Measurements from ENCODE around the gene B4GALNT4.
"Not testable (repeated sequence)": the region's sequence is repeated elsewhere in the genome, so short reads cannot be mapped to it uniquely, and the experiment has no call there.

The B4GALNT4 gene, protein sequence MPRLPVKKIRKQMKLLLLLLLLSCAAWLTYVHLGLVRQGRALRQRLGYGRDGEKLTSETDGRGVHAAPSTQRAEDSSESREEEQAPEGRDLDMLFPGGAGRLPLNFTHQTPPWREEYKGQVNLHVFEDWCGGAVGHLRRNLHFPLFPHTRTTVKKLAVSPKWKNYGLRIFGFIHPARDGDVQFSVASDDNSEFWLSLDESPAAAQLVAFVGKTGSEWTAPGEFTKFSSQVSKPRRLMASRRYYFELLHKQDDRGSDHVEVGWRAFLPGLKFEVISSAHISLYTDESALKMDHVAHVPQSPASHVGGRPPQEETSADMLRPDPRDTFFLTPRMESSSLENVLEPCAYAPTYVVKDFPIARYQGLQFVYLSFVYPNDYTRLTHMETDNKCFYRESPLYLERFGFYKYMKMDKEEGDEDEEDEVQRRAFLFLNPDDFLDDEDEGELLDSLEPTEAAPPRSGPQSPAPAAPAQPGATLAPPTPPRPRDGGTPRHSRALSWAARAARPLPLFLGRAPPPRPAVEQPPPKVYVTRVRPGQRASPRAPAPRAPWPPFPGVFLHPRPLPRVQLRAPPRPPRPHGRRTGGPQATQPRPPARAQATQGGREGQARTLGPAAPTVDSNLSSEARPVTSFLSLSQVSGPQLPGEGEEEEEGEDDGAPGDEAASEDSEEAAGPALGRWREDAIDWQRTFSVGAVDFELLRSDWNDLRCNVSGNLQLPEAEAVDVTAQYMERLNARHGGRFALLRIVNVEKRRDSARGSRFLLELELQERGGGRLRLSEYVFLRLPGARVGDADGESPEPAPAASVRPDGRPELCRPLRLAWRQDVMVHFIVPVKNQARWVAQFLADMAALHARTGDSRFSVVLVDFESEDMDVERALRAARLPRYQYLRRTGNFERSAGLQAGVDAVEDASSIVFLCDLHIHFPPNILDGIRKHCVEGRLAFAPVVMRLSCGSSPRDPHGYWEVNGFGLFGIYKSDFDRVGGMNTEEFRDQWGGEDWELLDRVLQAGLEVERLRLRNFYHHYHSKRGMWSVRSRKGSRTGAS

DNA sequence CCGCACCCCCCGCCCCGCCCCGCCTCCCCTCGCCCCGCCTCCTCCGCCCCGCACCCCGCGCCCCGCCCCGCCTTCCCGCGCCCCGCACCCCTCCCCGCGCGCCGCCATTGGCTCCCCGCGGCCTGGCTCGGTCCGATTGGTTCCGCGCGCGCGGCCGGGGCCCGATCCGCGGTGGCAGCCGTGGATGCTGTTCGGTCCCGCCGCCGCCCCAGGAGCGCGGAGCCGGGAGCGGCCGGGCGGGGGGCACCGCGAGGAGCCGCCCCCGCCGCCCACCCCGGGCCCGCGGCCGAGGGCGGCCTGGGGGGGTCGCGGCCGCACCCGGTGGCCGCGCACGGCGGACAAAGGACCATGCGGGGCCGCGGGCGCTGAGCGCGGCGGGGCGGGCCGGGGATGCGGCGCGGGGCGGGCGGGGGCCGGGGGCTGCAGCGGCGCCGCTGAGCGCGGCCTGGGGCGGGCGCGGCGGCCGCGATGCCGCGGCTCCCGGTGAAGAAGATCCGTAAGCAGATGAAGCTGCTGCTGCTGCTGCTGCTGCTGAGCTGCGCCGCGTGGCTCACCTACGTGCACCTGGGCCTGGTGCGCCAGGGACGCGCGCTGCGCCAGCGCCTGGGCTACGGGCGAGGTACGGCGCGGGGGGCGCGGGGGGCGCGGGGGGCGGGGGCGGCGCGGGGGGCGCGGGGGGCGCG, at the start of gene B4GALNT4:
B4GALNT4 (plus strand) TSS at position 164 of the 683 bp plus-strand sequence; CDS start at position 469, 305 bp downstream.
- CTCF ChIA-PET = no interaction called here
- TF ChIP-seq CTBP1 (IDR thresholded peaks at IDR 0.05; ENCODE audit: borderline replicate concordance) (no peak), HDGF (IDR thresholded peaks at IDR 0.05; ENCODE audit: borderline replicate concordance) (no peak), ZNF384 (IDR thresholded peaks at IDR 0.05) (no peak), LEF1 (IDR thresholded peaks at IDR 0.05; ENCODE audit: borderline replicate concordance) (no peak), FOXK2 (IDR thresholded peaks at IDR 0.05) (no peak), ELF4 (IDR thresholded peaks at IDR 0.05) (no peak), TARDBP (IDR thresholded peaks at IDR 0.05) (no peak), L3MBTL2 (conservative IDR thresholded peaks at IDR 0.05) (no peak), FOXM1 (IDR thresholded peaks at IDR 0.05; ENCODE audit: borderline replicate concordance) (no peak), ARNT (IDR thresholded peaks at IDR 0.05) (no peak), BHLHE40 (IDR thresholded peaks at IDR 0.05; ENCODE audit: borderline replicate concordance) (no peak)
- TF ChIP-seq, protein P1, sequence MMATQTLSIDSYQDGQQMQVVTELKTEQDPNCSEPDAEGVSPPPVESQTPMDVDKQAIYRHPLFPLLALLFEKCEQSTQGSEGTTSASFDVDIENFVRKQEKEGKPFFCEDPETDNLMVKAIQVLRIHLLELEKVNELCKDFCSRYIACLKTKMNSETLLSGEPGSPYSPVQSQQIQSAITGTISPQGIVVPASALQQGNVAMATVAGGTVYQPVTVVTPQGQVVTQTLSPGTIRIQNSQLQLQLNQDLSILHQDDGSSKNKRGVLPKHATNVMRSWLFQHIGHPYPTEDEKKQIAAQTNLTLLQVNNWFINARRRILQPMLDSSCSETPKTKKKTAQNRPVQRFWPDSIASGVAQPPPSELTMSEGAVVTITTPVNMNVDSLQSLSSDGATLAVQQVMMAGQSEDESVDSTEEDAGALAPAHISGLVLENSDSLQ (IDR thresholded peaks at IDR 0.05) = no peak
- DNase-seq (ENCODE audit: extremely low spot score) = peak; percentile 52
- POLR2A ChIA-PET = interaction anchor here (1.0 to 1.9 kb wide), 2 partner anchors 14 to 79 kb away, joined by 3 to 6 read pairs; no protein-coding TSS in a partner anchor

DNA sequence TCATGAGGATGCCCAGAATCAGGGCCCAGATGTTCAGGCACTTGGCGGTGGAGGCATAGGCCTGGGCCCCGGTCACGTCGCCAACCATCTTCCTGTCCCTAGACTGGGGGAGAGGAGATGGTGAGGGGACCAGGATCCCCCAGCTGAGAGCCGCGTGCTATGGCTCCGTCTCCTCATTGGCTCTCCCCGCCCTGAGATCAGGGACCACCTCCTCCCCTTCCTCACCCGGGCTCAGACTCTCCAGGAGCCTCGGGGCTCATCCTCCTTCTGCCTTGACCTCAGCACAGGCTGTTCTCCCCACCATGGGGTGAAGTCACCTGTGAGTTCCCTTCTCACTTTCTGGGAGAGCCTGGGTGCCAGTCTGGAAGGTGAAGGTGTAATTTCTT, 49.4 kb upstream of the B4GALNT4 start:
- CTCF ChIA-PET; DNase-seq (ENCODE audit: extremely low spot score); POLR2A ChIA-PET: not testable (repeated sequence)

DNA sequence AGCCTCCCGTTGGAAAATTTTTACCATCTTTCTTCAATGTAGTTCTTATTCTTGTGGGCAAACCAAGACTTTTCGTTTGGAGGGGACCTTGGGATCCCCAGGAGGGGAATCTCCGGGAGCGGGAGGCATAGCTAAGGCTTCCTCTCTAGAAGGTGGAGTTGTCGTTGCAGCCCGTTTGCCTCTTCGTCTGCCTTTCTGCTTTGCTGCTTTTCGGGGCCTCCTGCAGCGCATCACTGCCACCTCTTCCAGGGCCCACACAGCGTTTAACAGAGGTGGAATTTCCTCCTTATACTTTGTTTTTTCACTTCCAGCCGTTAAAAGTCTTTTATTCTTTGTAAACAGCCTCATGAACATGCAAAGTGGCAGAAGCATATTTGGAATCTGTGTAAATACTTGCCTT, 45.1 kb upstream of the B4GALNT4 start:
- no peak for TF ChIP-seq FOXK2 (IDR thresholded peaks at IDR 0.05)
- no peak for TF ChIP-seq NFRKB (IDR thresholded peaks at IDR 0.05)
- no peak for TF ChIP-seq ZNF384 (IDR thresholded peaks at IDR 0.05)
- no peak for TF ChIP-seq LEF1 (IDR thresholded peaks at IDR 0.05; ENCODE audit: borderline replicate concordance)
- TF ChIP-seq ARNT (IDR thresholded peaks at IDR 0.05) = no peak
- TF ChIP-seq SP1 (IDR thresholded peaks at IDR 0.05) = no peak
- TF ChIP-seq SUZ12 (IDR thresholded peaks at IDR 0.05) = no peak
- no peak for TF ChIP-seq HDGF (IDR thresholded peaks at IDR 0.05; ENCODE audit: borderline replicate concordance)
- TF ChIP-seq ELF4 (IDR thresholded peaks at IDR 0.05) = no peak
- TF ChIP-seq BHLHE40 (IDR thresholded peaks at IDR 0.05; ENCODE audit: borderline replicate concordance) = no peak
- no peak for TF ChIP-seq TARDBP (IDR thresholded peaks at IDR 0.05)
- no peak for TF ChIP-seq CTBP1 (IDR thresholded peaks at IDR 0.05; ENCODE audit: borderline replicate concordance)
- TF ChIP-seq FOXM1 (IDR thresholded peaks at IDR 0.05; ENCODE audit: borderline replicate concordance) = no peak
- TF ChIP-seq, protein P1 (IDR thresholded peaks at IDR 0.05) = no peak
- TF ChIP-seq L3MBTL2 (conservative IDR thresholded peaks at IDR 0.05) = no peak
- no peak for TF ChIP-seq FOXA1 (IDR thresholded peaks at IDR 0.05)
- ChIA-PET CTCF (no interaction called here), POLR2A (no interaction called here)
- DNase-seq (ENCODE audit: extremely low spot score) = no peak

DNA sequence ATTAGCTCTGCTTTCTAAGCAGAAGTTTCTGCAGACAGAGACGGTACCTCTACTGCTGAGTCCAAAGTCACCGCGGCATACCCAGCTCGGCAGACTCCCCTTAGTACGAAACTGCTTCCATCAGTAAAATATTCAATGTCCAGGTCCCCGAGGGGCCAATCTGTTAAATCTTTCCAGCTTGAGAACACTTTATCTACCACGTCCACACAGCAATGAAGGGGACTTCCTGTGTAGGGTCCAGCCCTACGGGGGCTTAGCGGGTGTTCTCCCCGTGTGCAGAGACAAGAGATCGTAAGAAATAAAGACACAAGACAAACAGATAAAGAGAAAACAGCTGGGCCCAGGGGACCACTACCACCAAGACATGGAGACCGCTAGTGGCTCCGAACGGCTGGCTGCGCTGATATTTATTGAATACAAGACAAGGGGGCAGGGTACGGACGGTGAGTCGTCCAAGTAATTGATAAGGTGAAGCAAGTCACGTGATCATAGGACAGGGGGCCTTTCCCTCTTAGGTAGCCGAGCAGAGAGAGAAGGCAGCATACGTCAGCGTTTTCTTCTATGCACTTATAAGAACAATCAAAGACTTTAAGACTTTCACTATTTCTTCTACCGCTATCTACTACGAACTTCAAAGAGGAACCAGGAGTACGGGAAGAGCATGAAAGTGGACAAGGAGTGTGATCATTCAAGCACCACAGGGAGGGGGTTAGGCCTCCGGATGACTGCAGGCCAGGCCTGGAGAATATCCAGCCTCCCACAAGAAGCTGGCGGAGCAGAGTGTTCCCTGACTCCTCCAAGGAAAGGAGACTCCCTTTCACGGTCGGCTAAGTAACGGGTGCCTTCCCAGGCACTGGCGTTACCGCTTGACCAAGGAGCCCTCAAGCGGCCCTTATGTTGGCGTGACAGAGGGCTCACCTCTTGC, 44.4 kb upstream of the B4GALNT4 start:
- POLR2A ChIA-PET; DNase-seq (ENCODE audit: extremely low spot score); CTCF ChIA-PET: not testable (repeated sequence)

DNA sequence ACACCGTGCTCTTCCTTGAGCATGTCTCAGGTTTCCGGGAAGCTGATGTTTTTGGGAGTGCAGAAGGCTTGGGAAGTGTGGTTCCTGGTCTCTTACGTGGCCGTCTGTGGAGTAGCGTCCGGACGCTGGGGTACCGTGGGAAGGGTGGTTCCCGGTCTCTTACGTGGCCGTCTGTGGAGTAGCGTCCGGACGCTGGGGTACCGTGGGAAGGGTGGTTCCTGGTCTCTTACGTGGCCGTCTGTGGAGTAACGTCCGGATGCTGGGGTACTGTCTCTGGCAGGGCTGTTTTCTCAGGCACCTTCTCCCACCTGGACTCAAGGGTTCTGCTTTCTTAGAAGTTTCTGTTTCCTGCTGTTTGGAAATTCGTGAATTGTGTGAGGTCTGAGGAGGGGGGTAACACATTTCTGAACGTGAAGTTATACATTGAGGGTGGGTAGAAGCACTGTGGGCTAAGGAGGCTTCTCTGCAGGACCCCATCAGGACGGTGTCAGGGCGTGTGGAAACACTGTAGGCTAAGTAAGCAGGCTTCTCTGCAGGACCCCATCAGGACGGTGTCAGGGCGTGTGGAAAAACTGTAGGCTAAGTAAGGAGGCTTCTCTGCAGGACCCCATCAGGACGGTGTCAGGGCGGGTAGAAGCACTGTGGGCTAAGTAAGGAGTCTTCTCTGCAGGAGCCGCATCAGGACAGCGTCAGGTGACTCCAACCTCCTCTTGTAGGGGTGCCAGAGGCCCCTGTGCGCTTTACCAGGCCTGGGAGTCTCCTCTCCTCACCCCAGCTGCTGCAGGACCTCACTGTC, 43.3 kb upstream of the B4GALNT4 start:
- CTCF ChIA-PET = no interaction called here
- POLR2A ChIA-PET = no interaction called here
- no peak for DNase-seq (ENCODE audit: extremely low spot score)
- TF ChIP-seq TARDBP (IDR thresholded peaks at IDR 0.05) (no peak), CTBP1 (IDR thresholded peaks at IDR 0.05; ENCODE audit: borderline replicate concordance) (no peak), ZNF384 (IDR thresholded peaks at IDR 0.05) (no peak), L3MBTL2 (conservative IDR thresholded peaks at IDR 0.05) (no peak), ELF4 (IDR thresholded peaks at IDR 0.05) (no peak), FOXA1 (IDR thresholded peaks at IDR 0.05) (no peak), FOXM1 (IDR thresholded peaks at IDR 0.05; ENCODE audit: borderline replicate concordance) (no peak), HDGF (IDR thresholded peaks at IDR 0.05; ENCODE audit: borderline replicate concordance) (no peak), LEF1 (IDR thresholded peaks at IDR 0.05; ENCODE audit: borderline replicate concordance) (no peak), SUZ12 (IDR thresholded peaks at IDR 0.05) (no peak), ARNT (IDR thresholded peaks at IDR 0.05) (no peak)

Measured in HEK293T (cell line).